IgD-negative memory B cell (primary cell): ENCODE results near the gene HAND2. TPM values are rescaled to one million over a fixed set of nuclear protein-coding genes. Genes with fewer than 3 reads are reported as not detected.

Experiments
- H3K27ac Mint-ChIP-seq, 3 donors: one replicate each; pipeline ENCODE4 v1.8.0; 2020 to 2022; ENCODE audit warnings: mild to moderate bottlenecking in 3 of 3, mixed read lengths in 3 of 3, moderate library complexity in 1 of 3
- H3K27me3 Mint-ChIP-seq: one replicate; pipeline ENCODE4 v1.8.0; 2021; ENCODE audit warnings: mixed read lengths
- H3K36me3 Mint-ChIP-seq: one replicate; pipeline ENCODE4 v1.8.0; 2020; ENCODE audit warnings: mild to moderate bottlenecking, mixed read lengths
- H3K4me1 Mint-ChIP-seq, 3 donors: one replicate each; pipeline ENCODE4 v1.8.0; 2020 to 2022; ENCODE audit warnings: mixed read lengths in 3 of 3, mild to moderate bottlenecking in 1 of 3
- H3K4me3 Mint-ChIP-seq, 4 donors: one replicate each; pipeline ENCODE4 v1.8.0; 2020 to 2022; ENCODE audit warnings: mild to moderate bottlenecking in 4 of 4, mixed read lengths in 4 of 4, moderate library complexity in 3 of 4
- H3K9me3 Mint-ChIP-seq, 3 donors: one replicate each; pipeline ENCODE4 v1.8.0; 2020 to 2021; ENCODE audit warnings: mixed read lengths in 3 of 3, mild to moderate bottlenecking in 1 of 3
- polyA plus RNA-seq: library from polyadenylated mRNA; unstranded; fragments of 300-500 nt; fragmentation: Illumina TruSeq; gene quantifications from one replicate; pipeline ENCODE4 v1.2.3, GENCODE V29; 2021

HAND2 gene
- polyA plus RNA-seq, 1 donor from 2014 or later: not detected

DNA sequence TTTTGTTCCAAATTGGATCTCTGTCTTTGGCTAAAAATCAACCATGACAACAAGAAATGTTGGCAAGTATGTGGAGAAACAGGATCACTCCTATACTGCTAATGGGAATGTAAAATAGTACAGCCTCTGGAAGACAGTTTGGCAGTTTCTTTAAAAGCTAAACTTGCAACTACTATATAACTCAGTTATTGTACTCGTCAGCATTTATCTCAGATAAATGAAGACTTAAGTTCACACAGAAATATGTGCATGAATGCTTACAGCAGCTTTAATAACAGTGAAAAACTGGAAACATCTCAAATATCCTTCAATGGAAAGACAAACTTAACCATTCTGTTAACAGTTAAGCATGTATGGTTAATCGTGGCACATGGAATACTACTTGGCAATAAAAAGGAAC lies 15.4 kb upstream of the HAND2 start:
- Mint-ChIP-seq H3K27me3 (peaks cover 18% of the 10 kb centered on the region), H3K9me3 (no peaks in the 10 kb centered on the region)

DNA sequence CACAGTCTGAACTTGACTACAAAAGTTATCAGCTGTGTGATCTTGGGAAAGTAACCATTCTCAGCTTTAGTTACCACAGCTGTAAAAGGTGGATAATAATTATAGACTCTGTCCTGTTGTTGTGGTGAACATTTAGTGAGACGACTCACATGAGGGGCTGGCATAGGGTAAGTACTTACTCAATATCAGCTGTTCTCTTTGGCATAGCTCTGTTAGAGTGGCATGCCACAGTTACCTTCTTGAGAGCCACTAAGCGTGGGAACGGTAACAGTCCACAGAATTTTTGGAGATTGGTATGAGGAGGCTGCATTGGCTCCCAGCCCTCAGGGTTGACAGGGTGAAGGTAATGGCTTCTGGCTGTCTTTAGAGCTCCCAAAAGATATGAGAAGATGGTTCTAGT lies 13.2 kb upstream of the HAND2 start:
- H3K4me1 Mint-ChIP-seq: peaks cover 2 to 8% (median 8%) of the 10 kb centered on the region in 3 donors
- no peak overlapping the region for H3K27ac Mint-ChIP-seq
- H3K36me3 Mint-ChIP-seq: no peaks in the 10 kb centered on the region
- peaks cover 0 to 3% (median 0%) of the 10 kb centered on the region in 3 donors for H3K9me3 Mint-ChIP-seq
- H3K4me3 Mint-ChIP-seq: no peak overlapping the region
- H3K27me3 Mint-ChIP-seq: peaks cover 34% of the 10 kb centered on the region

More for the DNA sequence above, 15.4 kb upstream of the HAND2 start:
- Mint-ChIP-seq H3K4me3 (no peak overlapping the region), H3K36me3 (no peaks in the 10 kb centered on the region), H3K4me1 (no peaks in the 10 kb centered on the region), H3K27ac (no peak overlapping the region)

DNA sequence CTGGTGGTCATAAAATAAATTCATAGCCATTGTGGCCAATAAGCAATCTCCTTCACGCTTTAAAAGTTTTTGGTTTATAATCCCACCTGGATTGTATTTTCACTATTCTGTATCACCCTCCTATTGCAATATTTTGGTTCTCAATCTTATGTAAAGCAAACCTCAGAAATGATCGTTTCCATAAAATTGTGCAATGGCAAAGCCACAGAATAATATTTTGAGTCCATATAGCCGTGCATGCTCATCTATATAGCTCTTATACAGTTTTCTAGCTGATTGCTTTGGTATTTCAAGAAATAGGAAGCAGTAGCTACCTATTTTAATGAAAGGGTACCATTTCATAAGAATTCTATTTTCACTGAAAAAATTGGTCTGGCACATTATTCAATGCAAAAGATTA lies 10.0 kb upstream of the HAND2 start:
- H3K27ac Mint-ChIP-seq: no peak overlapping the region
- H3K9me3 Mint-ChIP-seq: peaks cover 0 to 10% (median 6%) of the 10 kb centered on the region in 3 donors

DNA sequence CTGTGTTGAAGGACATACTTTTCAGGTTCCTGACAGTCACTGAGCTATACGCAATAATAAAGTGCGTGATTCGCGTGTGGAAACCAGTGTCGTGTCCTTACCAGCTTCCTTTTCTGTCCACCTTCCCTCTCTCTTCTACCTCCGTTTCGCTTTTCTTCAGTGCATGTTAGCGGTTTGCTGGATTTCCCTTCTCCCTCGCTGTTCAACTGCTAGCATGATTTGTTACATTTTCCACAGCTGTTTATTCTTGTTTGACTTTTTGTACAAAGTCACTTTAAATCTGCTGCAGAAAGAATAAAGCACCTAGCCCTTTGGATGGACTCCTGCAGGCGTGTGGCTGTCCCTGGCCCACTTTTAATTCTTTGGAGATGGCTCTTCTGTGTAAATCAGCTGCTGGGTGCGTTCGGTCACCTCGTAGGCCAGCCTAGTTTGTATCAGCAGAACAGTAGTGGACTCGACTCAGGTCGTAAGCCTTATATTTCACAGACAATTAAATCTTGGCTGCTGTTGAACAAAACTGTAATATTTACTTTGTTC lies 8.9 kb upstream of the HAND2 start:
- Mint-ChIP-seq H3K36me3 (no peaks in the 10 kb centered on the region), H3K4me3 (peak overlapping the region; percentile 29 to 85 (median 60)), H3K27ac (peak overlapping the region; percentile 62 to 91 (median 91)), H3K4me1 (peaks cover 4 to 15% (median 8%) of the 10 kb centered on the region in 3 donors), H3K27me3 (peaks cover 60% of the 10 kb centered on the region), H3K9me3 (peaks cover 0 to 10% (median 9%) of the 10 kb centered on the region in 3 donors)

More for the DNA sequence above, 10.0 kb upstream of the HAND2 start:
- H3K36me3 Mint-ChIP-seq: no peaks in the 10 kb centered on the region
- peaks cover 4 to 13% (median 8%) of the 10 kb centered on the region in 3 donors for H3K4me1 Mint-ChIP-seq
- H3K4me3 Mint-ChIP-seq: no peak overlapping the region
- peaks cover 54% of the 10 kb centered on the region for H3K27me3 Mint-ChIP-seq

DNA sequence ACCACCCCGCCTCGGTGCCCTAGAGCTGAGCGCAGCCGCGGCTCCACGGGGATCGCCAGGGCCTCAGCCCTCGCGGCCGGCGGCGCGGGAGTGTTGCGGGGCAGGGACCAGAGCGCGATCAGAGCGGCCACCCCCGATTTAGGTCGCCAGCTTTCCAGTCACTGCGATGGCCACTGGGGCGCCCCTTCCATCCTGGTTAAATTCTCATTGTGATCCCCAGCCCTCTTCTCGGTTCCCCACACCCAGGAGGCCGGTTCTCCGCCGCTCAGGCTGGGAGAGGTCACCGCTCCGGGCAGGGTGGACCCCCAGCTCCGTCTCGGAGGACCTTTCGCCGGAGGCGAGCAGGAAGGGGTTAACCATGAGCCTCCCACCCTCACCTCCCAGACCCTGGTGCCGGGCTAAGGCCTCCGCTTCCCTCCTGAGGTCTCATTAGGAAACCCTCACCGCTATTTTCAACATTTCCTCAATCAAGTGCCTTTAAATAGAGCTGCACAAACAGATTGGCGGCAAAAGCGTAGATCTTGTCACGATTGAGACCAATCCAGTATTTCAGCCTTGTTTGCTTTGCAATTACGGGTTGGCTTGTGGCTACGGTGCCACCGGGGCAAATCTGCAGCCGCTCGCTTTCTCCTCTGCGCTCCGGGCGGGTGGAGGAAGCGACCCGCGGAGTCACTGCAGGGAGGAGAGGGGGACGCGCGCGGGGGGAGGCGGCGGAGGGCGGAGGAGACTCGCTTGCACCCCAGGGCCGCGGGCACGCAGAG lies 8.3 kb upstream of the HAND2 start:
- H3K4me3 Mint-ChIP-seq: peak overlapping the region; percentile 29 to 92 (median 76)
- H3K27me3 Mint-ChIP-seq: peaks cover 60% of the 10 kb centered on the region
- peaks cover 4 to 15% (median 8%) of the 10 kb centered on the region in 3 donors for H3K4me1 Mint-ChIP-seq
- no peaks in the 10 kb centered on the region for H3K36me3 Mint-ChIP-seq
- H3K27ac Mint-ChIP-seq: peak overlapping the region in 2 of 3 donors; percentile 2 to 91
- H3K9me3 Mint-ChIP-seq: peaks cover 0 to 10% (median 9%) of the 10 kb centered on the region in 3 donors

DNA sequence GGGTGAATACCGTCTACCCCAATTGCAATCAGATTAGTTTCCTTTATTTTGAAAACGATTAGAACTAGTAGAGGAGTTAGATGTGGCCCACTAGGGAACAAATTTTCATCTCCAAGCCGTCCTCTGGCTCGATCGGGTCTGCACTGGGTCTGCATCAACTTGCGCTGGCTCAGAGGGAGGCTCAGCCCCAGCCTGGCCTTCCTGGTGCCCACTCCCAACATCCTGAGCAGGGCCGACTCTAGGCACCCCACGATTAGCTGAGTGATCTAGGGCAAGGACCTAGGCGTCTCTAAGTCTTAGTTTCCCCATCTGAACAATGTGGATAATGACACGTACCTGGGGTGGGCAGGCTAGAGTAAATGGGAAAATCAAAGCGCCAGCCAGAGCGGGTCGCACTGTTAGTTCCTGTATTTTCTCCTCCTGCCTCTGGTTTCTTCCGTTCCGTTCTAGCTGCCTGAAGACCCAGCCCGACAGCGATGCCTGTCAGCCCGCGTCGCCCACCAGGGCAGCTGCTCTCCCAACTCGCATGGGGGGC lies 7.7 kb upstream of the HAND2 start:
- peaks cover 66% of the 10 kb centered on the region for H3K27me3 Mint-ChIP-seq
- H3K27ac Mint-ChIP-seq: peak overlapping the region in 2 of 3 donors; percentile 33 to 51
- H3K36me3 Mint-ChIP-seq: no peaks in the 10 kb centered on the region
- H3K4me3 Mint-ChIP-seq: peak overlapping the region in 2 of 4 donors; percentile 56 to 67
- peaks cover 2 to 10% (median 9%) of the 10 kb centered on the region in 3 donors for H3K9me3 Mint-ChIP-seq
- peaks cover 4 to 15% (median 8%) of the 10 kb centered on the region in 3 donors for H3K4me1 Mint-ChIP-seq

DNA sequence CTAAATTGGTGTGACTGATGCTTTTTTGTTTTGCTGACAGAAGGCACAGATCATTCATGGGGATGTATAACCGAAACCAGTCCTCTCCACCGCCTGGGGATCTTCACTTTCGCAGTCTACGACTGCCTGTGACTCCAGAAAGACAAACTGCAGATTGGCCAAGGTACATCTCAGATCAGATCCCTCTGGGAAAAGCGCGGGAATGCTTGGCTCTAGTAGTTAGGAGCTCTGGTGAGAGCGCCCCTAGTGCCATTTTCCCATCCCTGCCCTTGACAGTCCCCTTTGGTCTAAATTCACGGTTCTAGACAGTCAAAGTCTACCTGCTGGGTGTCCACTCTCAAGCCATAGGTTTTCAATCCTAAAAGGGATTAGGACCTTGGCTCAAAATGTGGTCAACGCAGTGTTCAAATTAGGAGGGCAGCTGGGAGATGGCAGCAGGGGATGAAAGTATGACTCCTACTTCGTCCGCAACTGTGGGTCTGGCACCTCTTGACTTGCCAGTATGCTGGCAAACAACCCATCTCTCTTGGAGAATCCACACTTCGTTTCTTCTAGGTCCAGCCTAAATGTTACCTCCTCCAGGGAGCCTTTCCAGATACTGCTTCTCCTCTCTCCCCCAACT lies 6.9 kb upstream of the HAND2 start:
- H3K36me3 Mint-ChIP-seq: no peaks in the 10 kb centered on the region
- peaks cover 73% of the 10 kb centered on the region for H3K27me3 Mint-ChIP-seq
- peak overlapping the region; percentile 33 to 54 (median 51) for H3K27ac Mint-ChIP-seq
- peaks cover 4 to 15% (median 8%) of the 10 kb centered on the region in 3 donors for H3K4me1 Mint-ChIP-seq
- no peak overlapping the region for H3K4me3 Mint-ChIP-seq
- peaks cover 2 to 13% (median 10%) of the 10 kb centered on the region in 3 donors for H3K9me3 Mint-ChIP-seq

DNA sequence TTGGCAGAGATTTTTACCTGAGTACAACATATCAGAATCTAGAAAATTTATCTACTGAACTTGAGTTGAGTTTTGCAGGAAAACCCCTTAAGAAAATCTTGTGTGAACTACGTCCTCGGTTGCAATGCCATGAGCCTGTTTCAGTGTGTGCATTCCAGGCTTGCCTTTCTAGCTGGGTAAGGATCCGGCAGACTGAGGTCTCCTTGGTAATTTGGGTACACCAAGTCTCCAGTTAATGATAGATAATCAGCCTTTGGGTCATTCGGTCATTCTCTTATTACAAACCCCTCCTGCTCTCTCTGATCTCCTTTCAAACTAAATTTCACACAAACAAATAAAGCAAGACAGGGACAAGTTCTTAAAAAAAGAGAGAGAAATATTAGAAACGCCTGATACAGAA lies 5.9 kb upstream of the HAND2 start:
- H3K27ac Mint-ChIP-seq: peak overlapping the region in 1 of 3 donors; percentile 83
- peaks cover 2 to 13% (median 10%) of the 10 kb centered on the region in 3 donors for H3K9me3 Mint-ChIP-seq
- peaks cover 4 to 15% (median 8%) of the 10 kb centered on the region in 3 donors for H3K4me1 Mint-ChIP-seq
- peaks cover 79% of the 10 kb centered on the region for H3K27me3 Mint-ChIP-seq
- peaks cover 2% of the 10 kb centered on the region for H3K36me3 Mint-ChIP-seq
- H3K4me3 Mint-ChIP-seq: no peak overlapping the region

DNA sequence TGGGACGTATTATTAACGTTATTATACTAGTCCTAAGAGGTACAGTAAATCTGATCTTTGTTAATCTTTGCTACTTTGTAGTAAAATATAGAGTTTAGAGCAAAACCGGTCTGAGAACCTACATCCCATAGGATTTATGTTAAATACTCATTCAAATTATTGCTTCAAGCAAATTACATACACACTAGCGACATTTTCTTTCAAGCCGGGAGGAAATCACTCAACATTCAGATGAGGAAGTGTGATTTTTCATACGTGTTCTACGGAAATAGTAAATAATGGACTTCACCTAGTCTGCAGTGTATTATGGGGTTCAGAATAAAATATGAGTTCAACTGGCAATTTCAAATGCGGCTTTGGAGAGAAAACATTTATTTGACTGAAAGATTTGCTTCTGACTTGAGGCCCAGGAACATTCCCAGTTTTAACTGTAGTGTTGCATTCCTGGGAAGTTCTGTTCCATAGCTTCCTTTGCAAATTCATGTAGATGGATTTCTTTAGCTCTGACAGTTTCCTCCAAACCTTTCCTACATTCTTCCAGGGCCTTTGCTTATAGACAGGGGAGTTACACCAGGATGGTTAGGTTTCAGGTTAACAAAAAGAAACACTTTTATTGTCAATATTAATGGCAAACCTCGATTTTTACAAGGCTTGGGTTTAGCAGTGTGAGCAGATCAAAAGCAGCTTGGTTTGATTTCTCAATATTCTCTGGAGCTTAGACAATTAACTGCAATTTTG lies 5.3 kb upstream of the HAND2 start:
- H3K4me1 Mint-ChIP-seq: peaks cover 4 to 15% (median 8%) of the 10 kb centered on the region in 3 donors
- H3K4me3 Mint-ChIP-seq: peak overlapping the region in 1 of 4 donors; percentile 25
- peak overlapping the region in 1 of 3 donors; percentile 83 for H3K27ac Mint-ChIP-seq
- peaks cover 2% of the 10 kb centered on the region for H3K36me3 Mint-ChIP-seq
- H3K27me3 Mint-ChIP-seq: peaks cover 82% of the 10 kb centered on the region
- H3K9me3 Mint-ChIP-seq: peaks cover 2 to 13% (median 10%) of the 10 kb centered on the region in 3 donors

DNA sequence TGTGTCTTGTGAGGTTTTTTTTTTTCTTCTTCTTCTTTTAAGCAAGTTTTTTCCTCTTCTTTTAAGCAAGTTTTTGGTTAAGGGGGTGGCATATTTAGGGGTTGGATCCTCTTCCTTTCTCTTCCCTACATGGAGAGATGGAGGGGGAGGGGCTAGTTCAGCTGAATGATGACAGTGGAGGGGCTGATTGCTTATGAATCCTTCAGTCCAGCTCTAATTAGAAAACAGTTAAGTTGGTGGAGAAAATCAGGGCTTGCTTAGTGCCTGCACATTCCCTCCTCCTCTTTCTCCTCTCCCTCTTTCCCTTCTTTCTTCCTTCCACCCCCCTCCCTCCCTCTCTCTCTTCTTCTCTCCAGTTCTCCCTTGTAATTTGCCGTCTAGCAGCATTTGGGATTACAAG lies 4.4 kb upstream of the HAND2 start:
- H3K4me1 Mint-ChIP-seq: peaks cover 8 to 15% (median 9%) of the 10 kb centered on the region in 3 donors
- H3K36me3 Mint-ChIP-seq: peaks cover 2% of the 10 kb centered on the region
- H3K4me3 Mint-ChIP-seq: no peak overlapping the region
- peaks cover 83% of the 10 kb centered on the region for H3K27me3 Mint-ChIP-seq
- peaks cover 2 to 15% (median 10%) of the 10 kb centered on the region in 3 donors for H3K9me3 Mint-ChIP-seq
- peak overlapping the region in 1 of 3 donors; percentile 83 for H3K27ac Mint-ChIP-seq

DNA sequence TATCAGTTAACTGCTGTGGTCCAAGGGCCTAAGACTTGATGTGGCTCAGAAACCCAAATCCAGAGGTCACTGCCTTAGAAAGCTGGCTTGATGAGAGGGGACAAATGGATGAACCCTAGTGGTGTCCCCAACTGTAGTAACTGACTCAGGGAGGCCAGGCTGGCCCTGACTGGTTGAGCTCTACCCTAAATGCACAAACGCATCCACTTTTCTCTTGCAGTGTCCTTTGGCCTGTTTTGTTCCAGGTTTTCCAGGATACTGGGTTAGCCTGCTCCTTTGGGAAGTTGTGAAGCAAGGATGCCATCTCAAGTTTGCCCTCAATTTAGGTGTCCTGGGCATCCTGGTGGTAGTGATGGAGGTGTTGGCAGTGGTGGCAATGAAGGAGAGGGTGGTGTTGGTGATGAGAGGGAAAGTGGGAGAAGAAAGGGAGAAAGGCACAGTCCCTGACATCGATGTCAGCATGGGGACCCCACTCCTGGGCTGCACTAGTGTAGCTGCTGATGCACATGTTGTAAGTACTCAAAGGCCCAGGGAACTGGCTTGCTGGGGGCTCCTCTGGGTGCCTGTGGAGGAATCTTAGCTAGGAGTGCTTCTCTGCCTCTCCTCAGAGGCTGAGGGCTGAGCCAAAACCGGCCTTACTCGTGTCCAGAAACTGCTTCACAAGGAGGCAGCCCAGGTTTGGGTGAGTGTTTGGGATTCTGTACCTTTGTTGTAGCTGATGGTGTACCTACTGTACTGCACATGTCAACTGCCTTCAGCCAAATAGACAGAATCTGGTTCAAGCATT lies 2.9 kb upstream of the HAND2 start:
- H3K27me3 Mint-ChIP-seq: peaks cover 77% of the 10 kb centered on the region
- peaks cover 5 to 11% (median 7%) of the 10 kb centered on the region in 3 donors for H3K4me1 Mint-ChIP-seq
- H3K27ac Mint-ChIP-seq: peak overlapping the region; percentile 13 to 84 (median 32)
- no peak overlapping the region for H3K4me3 Mint-ChIP-seq
- peaks cover 3 to 21% (median 10%) of the 10 kb centered on the region in 3 donors for H3K9me3 Mint-ChIP-seq
- peaks cover 2% of the 10 kb centered on the region for H3K36me3 Mint-ChIP-seq

DNA sequence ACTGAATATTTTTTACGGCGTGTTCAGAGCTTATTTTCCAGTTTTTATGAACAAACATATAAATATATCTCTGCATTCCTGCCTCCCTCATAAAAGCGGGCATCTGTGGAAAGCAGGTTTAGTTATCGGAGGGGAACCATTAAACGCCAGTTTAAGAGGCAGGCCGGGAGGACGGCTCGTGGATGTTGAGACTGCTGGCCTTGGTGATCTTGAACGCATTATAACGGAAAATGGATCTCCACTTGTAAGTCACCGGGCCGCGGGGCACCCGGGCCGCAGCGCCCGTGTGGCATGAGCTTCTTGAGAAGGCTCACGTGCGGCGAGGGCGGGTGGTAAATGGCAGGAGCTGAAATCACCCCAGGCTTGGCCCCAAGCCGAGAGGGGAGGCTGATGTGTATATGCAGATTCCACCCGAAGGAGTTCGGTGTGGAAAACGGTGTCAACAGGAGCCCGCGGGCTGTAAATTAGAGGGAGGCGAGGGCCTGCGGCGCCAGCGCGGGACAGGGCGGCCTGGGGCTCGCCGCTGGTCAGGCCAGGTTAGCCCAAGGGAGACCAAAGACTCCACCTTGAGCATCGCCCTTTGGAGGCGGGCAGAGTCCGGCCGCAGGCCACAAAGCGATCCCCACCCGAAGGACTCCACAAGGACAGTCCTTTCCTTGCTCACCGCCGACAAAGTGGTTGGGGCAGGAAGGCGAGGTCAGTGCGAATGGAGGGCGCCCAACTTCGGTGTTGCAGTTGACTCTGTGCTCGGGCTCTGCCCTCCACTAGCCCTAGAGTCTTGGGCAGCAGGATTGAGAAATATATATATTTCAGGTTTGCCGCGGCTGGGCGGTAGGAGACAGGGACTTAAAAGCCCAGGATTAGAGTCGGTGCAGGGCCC lies 1.3 kb upstream of the HAND2 start:
- Mint-ChIP-seq H3K4me1 (peaks cover 5 to 11% (median 5%) of the 10 kb centered on the region in 3 donors), H3K27ac (peak overlapping the region; percentile 71 to 85 (median 84)), H3K27me3 (peaks cover 72% of the 10 kb centered on the region), H3K4me3 (peak overlapping the region in 2 of 4 donors; percentile 57 to 58), H3K36me3 (peaks cover 2% of the 10 kb centered on the region), H3K9me3 (peaks cover 3 to 26% (median 10%) of the 10 kb centered on the region in 3 donors)
